Measurements from ENCODE around the gene GTPBP2. TPM values are rescaled to one million over a fixed set of nuclear protein-coding genes. Genes with fewer than 3 reads are reported as not detected.

Gene GTPBP2
- total RNA-seq, 1 donor from 2014 or later = 96.5 TPM

GRCh38 chr6:43622541-43622940, 6.5 kb downstream of the GTPBP2 start:
- H3K27me3 ChIP-seq (ENCODE audit: control insufficient read depth, insufficient read depth, low read length) = no peaks in the 10 kb centered on the region
- H3K36me3 ChIP-seq (ENCODE audit: control insufficient read depth, insufficient read depth, low read length) = peaks cover 14% of the 10 kb centered on the region
- H3K4me3 ChIP-seq (ENCODE audit: low read depth, low read length) = no peak overlapping the region
- TF ChIP-seq CTCF (IDR thresholded peaks at IDR 0.05; ENCODE audit: insufficient read depth, low read length, poor library complexity, severe bottlenecking) = no peak
- DNase-seq (ENCODE audit: low read depth) = no peak

GRCh38 chr6:43621836-43622180, 7.3 kb downstream of the GTPBP2 start:
- peaks cover 14% of the 10 kb centered on the region for H3K36me3 ChIP-seq (ENCODE audit: control insufficient read depth, insufficient read depth, low read length)
- DNase-seq (ENCODE audit: low read depth) = no peak

GRCh38 chr6:43621078-43621835, 7.8 kb downstream of the GTPBP2 start:
- TF ChIP-seq CTCF (IDR thresholded peaks at IDR 0.05; ENCODE audit: insufficient read depth, low read length, poor library complexity, severe bottlenecking) = no peak
- H3K36me3 ChIP-seq (ENCODE audit: control insufficient read depth, insufficient read depth, low read length) = peaks cover 14% of the 10 kb centered on the region
- DNase-seq (ENCODE audit: low read depth) = no peak
- no peaks in the 10 kb centered on the region for H3K27me3 ChIP-seq (ENCODE audit: control insufficient read depth, insufficient read depth, low read length)
- H3K4me3 ChIP-seq (ENCODE audit: low read depth, low read length) = no peak overlapping the region

More at GRCh38 chr6:43621836-43622180, 7.3 kb downstream of the GTPBP2 start:
- TF ChIP-seq CTCF (IDR thresholded peaks at IDR 0.05; ENCODE audit: insufficient read depth, low read length, poor library complexity, severe bottlenecking) = no peak
- H3K27me3 ChIP-seq (ENCODE audit: control insufficient read depth, insufficient read depth, low read length) = no peaks in the 10 kb centered on the region
- H3K4me3 ChIP-seq (ENCODE audit: low read depth, low read length) = no peak overlapping the region

- no peak for TF ChIP-seq CTCF (IDR thresholded peaks at IDR 0.05; ENCODE audit: insufficient read depth, low read length, poor library complexity, severe bottlenecking)
- Histone ChIP-seq H3K4me3 (ENCODE audit: low read depth, low read length) (no peak overlapping the region), H3K27me3 (ENCODE audit: control insufficient read depth, insufficient read depth, low read length) (no peaks in the 10 kb centered on the region), H3K36me3 (ENCODE audit: control insufficient read depth, insufficient read depth, low read length) (peaks cover 10% of the 10 kb centered on the region)
- DNase-seq (ENCODE audit: low read depth) = no peak
Observed at GRCh38 chr6:43616725-43617472, 12.2 kb downstream of the GTPBP2 start.

GRCh38 chr6:43614396-43614730, 14.7 kb downstream of the GTPBP2 start:
- Histone ChIP-seq H3K36me3 (ENCODE audit: control insufficient read depth, insufficient read depth, low read length) (no peaks in the 10 kb centered on the region), H3K4me3 (ENCODE audit: low read depth, low read length) (no peak overlapping the region), H3K27me3 (ENCODE audit: control insufficient read depth, insufficient read depth, low read length) (no peaks in the 10 kb centered on the region)
- no peak for TF ChIP-seq CTCF (IDR thresholded peaks at IDR 0.05; ENCODE audit: insufficient read depth, low read length, poor library complexity, severe bottlenecking)
- no peak for DNase-seq (ENCODE audit: low read depth)
